ENCODE data around the gene PYCARD. TPM values are rescaled to one million over a fixed set of nuclear protein-coding genes. Genes with fewer than 3 reads are reported as not detected.
A peak's percentile ranks its signal among the peaks of the same experiment; 100 is the strongest.
"Not testable (repeated sequence)": the region's sequence is repeated elsewhere in the genome, so short reads cannot be mapped to it uniquely, and the experiment has no call there.

Gene PYCARD
- total RNA-seq, 5 donors from 2014 or later (not counting 1 experiment from before 2014, with no cell fraction given), result 16.1 to 40.3 (median 33.4) TPM

- peak within 1 kb of the TSS; percentile 97 to 98 (median 98) for H3K4me3 Mint-ChIP-seq
- H3K9me3 ChIP-seq, result no peaks in the 10 kb centered on the region
- peak; percentile 78 to 98 (median 89) for DNase-seq
- peak within 1 kb of the TSS; percentile 89 for H3K27ac ChIP-seq (ENCODE audit: low read length)
- ChIA-PET CTCF (interaction anchor here (1.0 to 1.2 kb wide), 3 partner anchors 20 to 38 kb away, joined by 3 to 4 read pairs (median 4); no protein-coding TSS in a partner anchor), POLR2A (interaction anchor here (0.5 to 2.1 kb wide), 8 partner anchors 10 to 62 kb away, joined by 3 to 16 read pairs (median 6); partner anchors contain the start of genes KAT8 (in 1 of the 2) and PYCARD (in 1 of the 2))
- WGBS (ENCODE audit: insufficient coverage), result under 1% methylated on average over 60 of the region's 69 CpGs
- H3K4me1 Mint-ChIP-seq, result peaks cover 58 to 70% (median 65%) of the 10 kb centered on the region in 3 donors
- no peaks in the 10 kb centered on the region for H3K27me3 ChIP-seq (replicated peaks in 1 of 2; ENCODE audit: control insufficient read depth in 2 of 2, extremely low read depth in 1 of 2, insufficient read depth in 2 of 2, low read length in 1 of 2)
- peaks cover 0 to 2% of the 10 kb centered on the region in 2 donors for H3K27me3 Mint-ChIP-seq
- H3K4me3 ChIP-seq (ENCODE audit: control insufficient read depth in 1 of 2, extremely low read depth in 1 of 2, low read length in 1 of 2), result peak within 1 kb of the TSS; percentile 90 to 92
- peaks cover 48 to 70% of the 10 kb centered on the region in 2 experiments for H3K4me1 ChIP-seq (ENCODE audit: control insufficient read depth in 1 of 2, extremely low read depth in 1 of 2, insufficient read depth in 2 of 2, low read length in 2 of 2)
- peaks cover 33% of the 10 kb centered on the region for H3K36me3 Mint-ChIP-seq
- no peaks in the 10 kb centered on the region for H3K9me3 Mint-ChIP-seq
- peak within 1 kb of the TSS; percentile 99 for H3K27ac Mint-ChIP-seq
- H3K36me3 ChIP-seq (ENCODE audit: control insufficient read depth in 2 of 2, extremely low read depth in 1 of 2, insufficient read depth in 1 of 2, low read length in 1 of 2), result peaks cover 6 to 30% of the 10 kb centered on the region in 2 donors
- peak; percentile 64 to 79 (median 69) for ATAC-seq (replicated peaks in 1 of 4)
These were observed 22.7 kb downstream of the PYCARD start, which contains the start of gene FUS for GRCh38 chr16:31179747-31180459. Gene FUS (plus strand): TSS chr16:31180139. CDS start chr16:31180215, 76 bp downstream.

DNA sequence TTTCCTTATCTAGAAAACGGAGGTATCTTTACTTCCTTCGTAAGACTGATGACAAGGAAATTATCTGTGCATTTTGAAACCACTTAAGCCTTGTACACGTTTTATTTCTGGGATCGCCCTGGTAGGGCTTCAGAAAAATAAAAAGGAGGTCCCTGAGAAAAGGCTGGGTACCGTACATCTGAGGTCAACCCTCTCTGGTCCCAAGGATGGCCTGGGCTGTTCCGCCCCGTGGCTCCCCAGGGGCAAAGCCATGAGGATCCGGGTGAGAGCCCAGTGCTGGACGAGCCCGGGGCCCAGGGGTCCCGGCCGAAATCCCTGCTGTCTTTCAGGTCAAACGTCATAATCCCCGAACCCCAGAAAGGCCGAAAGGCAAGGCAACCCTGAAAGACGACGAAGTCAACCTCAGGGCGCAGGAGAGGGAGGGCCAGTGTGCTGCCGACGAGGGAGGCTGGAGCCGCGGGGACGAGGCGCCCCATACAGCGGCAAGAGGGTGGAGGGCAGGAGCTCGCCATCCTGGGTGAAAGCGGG, 23.3 kb downstream of the PYCARD start:
- H3K27ac ChIP-seq (ENCODE audit: low read length), result peak overlapping the region; percentile 89
- WGBS (ENCODE audit: insufficient coverage), result under 1% methylated on average over 23 of the region's 27 CpGs
- CTCF ChIA-PET, result interaction anchor here (1.0 to 1.2 kb wide), 3 partner anchors 19 to 37 kb away, joined by 3 to 4 read pairs (median 4); no protein-coding TSS in a partner anchor
- peaks cover 6 to 24% of the 10 kb centered on the region in 2 donors for H3K36me3 ChIP-seq (ENCODE audit: control insufficient read depth in 2 of 2, extremely low read depth in 1 of 2, insufficient read depth in 1 of 2, low read length in 1 of 2)
- no peaks in the 10 kb centered on the region for H3K9me3 Mint-ChIP-seq
- no peaks in the 10 kb centered on the region for H3K9me3 ChIP-seq
- DNase-seq (no peak), ATAC-seq (replicated peaks in 1 of 4) (no peak)
- peak overlapping the region; percentile 99 for H3K27ac Mint-ChIP-seq
- H3K4me3 Mint-ChIP-seq, result peak overlapping the region; percentile 97 to 98 (median 98)
- H3K36me3 Mint-ChIP-seq, result peaks cover 30% of the 10 kb centered on the region
- H3K4me1 ChIP-seq (ENCODE audit: control insufficient read depth in 1 of 2, extremely low read depth in 1 of 2, insufficient read depth in 2 of 2, low read length in 2 of 2), result peaks cover 44 to 64% of the 10 kb centered on the region in 2 experiments
- peaks cover 0 to 2% of the 10 kb centered on the region in 2 donors for H3K27me3 Mint-ChIP-seq
- H3K4me1 Mint-ChIP-seq, result peaks cover 54 to 64% (median 60%) of the 10 kb centered on the region in 3 donors
- H3K27me3 ChIP-seq (replicated peaks in 1 of 2; ENCODE audit: control insufficient read depth in 2 of 2, extremely low read depth in 1 of 2, insufficient read depth in 2 of 2, low read length in 1 of 2), result no peaks in the 10 kb centered on the region
- peak overlapping the region; percentile 90 to 92 for H3K4me3 ChIP-seq (ENCODE audit: control insufficient read depth in 1 of 2, extremely low read depth in 1 of 2, low read length in 1 of 2)
- POLR2A ChIA-PET, result interaction anchor here in 1 of 2 donors (0.5 to 2.1 kb wide), 5 partner anchors 10 to 62 kb away, joined by 3 to 16 read pairs (median 8); partner anchors contain the start of genes KAT8 and PYCARD

GRCh38 chr16:31177136-31177535, 25.4 kb downstream of the PYCARD start:
- peak in 34 of 35 experiments; percentile 14 to 72 (median 42) for DNase-seq
- H3K27me3 ChIP-seq (replicated peaks in 1 of 2; ENCODE audit: control insufficient read depth in 2 of 2, extremely low read depth in 1 of 2, insufficient read depth in 2 of 2, low read length in 1 of 2), result no peaks in the 10 kb centered on the region
- Mint-ChIP-seq H3K9me3 (no peaks in the 10 kb centered on the region), H3K4me1 (peaks cover 34 to 43% (median 39%) of the 10 kb centered on the region in 3 donors), H3K36me3 (peaks cover 9% of the 10 kb centered on the region), H3K27ac (peak overlapping the region; percentile 95 to 99), H3K4me3 (peak overlapping the region; percentile 55 to 97 (median 72)), H3K27me3 (peaks cover 0 to 2% of the 10 kb centered on the region in 2 donors)
- H3K36me3 ChIP-seq (ENCODE audit: control insufficient read depth in 2 of 2, extremely low read depth in 1 of 2, insufficient read depth in 1 of 2, low read length in 1 of 2), result peaks cover 0 to 4% of the 10 kb centered on the region in 2 donors
- H3K4me3 ChIP-seq (ENCODE audit: control insufficient read depth in 1 of 2, extremely low read depth in 1 of 2, low read length in 1 of 2), result peak overlapping the region; percentile 31 to 44
- POLR2A ChIA-PET, result interaction anchor here (0.6 to 1.4 kb wide), 4 partner anchors 24 to 87 kb away, joined by 3 to 10 read pairs (median 6); no protein-coding TSS in a partner anchor
- peak; percentile 12 to 39 (median 30) for ATAC-seq (replicated peaks in 1 of 4)
- H3K9me3 ChIP-seq, result no peaks in the 10 kb centered on the region
- CTCF ChIA-PET, result interaction anchor here (0.6 to 2.4 kb wide), 8 partner anchors 10 to 276 kb away, joined by 3 to 15 read pairs (median 3); partner anchors contain the start of gene KAT8 (in 1 of the 2)
- peaks cover 25 to 42% of the 10 kb centered on the region in 2 experiments for H3K4me1 ChIP-seq (ENCODE audit: control insufficient read depth in 1 of 2, extremely low read depth in 1 of 2, insufficient read depth in 2 of 2, low read length in 2 of 2)
- H3K27ac ChIP-seq (ENCODE audit: low read length), result peak overlapping the region; percentile 25
- 4% methylated on average over 3 of the region's 3 CpGs for WGBS (ENCODE audit: insufficient coverage)

- H3K27ac Mint-ChIP-seq; H3K9me3 Mint-ChIP-seq; DNase-seq; CTCF ChIA-PET; H3K27ac ChIP-seq (ENCODE audit: low read length); H3K27me3 Mint-ChIP-seq; H3K4me3 ChIP-seq (ENCODE audit: control insufficient read depth in 1 of 2, extremely low read depth in 1 of 2, low read length in 1 of 2); POLR2A ChIA-PET; H3K36me3 ChIP-seq (ENCODE audit: control insufficient read depth in 2 of 2, extremely low read depth in 1 of 2, insufficient read depth in 1 of 2, low read length in 1 of 2); H3K4me1 Mint-ChIP-seq; H3K4me1 ChIP-seq (ENCODE audit: control insufficient read depth in 1 of 2, extremely low read depth in 1 of 2, insufficient read depth in 2 of 2, low read length in 2 of 2); H3K9me3 ChIP-seq; H3K27me3 ChIP-seq (replicated peaks in 1 of 2; ENCODE audit: control insufficient read depth in 2 of 2, extremely low read depth in 1 of 2, insufficient read depth in 2 of 2, low read length in 1 of 2); H3K4me3 Mint-ChIP-seq; H3K36me3 Mint-ChIP-seq; ATAC-seq (replicated peaks in 1 of 4): not testable (repeated sequence)
- WGBS (ENCODE audit: insufficient coverage), result no CpG with 5 or more reads among the region's 2 CpGs
These were observed 32.5 kb downstream of the PYCARD start for GRCh38 chr16:31170048-31170447.

DNA sequence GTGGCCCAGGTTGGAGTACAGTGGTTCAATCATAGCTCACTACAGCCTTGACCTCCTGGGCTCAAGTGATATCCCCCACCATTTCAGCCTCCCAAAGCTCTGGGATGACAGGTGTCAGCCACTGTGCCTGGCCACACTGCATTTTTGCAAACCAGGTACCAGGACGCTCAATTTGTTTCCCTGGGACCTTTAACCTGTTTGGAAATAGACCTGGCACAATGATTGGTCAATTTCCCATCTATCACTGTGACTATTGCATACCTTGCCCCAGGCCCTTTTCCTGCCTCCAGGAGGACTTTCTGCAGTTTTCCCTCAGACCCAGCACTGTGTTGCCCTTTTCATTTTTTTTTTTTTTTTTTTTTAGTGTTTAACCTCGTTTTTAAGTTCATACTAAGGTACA, 33.7 kb downstream of the PYCARD start:
- WGBS (ENCODE audit: insufficient coverage), result 100% methylated on average over 1 of the region's 2 CpGs

DNA sequence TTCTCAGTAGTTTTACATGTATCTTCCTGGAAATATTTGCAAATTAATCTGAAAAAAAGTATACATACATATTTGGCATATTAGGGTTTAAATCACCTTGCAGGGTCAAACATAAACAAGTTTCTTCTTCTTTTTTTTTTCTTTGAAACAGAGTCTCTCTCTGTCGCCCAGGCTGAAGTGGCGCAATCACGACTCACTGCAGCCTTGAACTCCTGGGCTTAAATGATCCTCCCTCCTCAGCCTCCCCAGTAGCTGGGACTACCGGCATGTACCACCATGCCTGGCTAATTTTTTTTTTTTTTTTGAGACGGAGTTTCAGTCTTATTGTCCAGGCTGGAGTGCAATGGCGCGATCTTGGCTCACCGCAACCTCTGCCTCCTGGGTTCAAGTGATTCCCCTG, 35.2 kb downstream of the PYCARD start:
- Histone ChIP-seq H3K36me3 (ENCODE audit: control insufficient read depth in 2 of 2, extremely low read depth in 1 of 2, insufficient read depth in 1 of 2, low read length in 1 of 2) (no peaks in the 10 kb centered on the region), H3K4me3 (ENCODE audit: control insufficient read depth in 1 of 2, extremely low read depth in 1 of 2, low read length in 1 of 2) (no peak overlapping the region), H3K27me3 (replicated peaks in 1 of 2; ENCODE audit: control insufficient read depth in 2 of 2, extremely low read depth in 1 of 2, insufficient read depth in 2 of 2, low read length in 1 of 2) (no peaks in the 10 kb centered on the region), H3K4me1 (ENCODE audit: control insufficient read depth in 1 of 2, extremely low read depth in 1 of 2, insufficient read depth in 2 of 2, low read length in 2 of 2) (no peaks in the 10 kb centered on the region), H3K9me3 (no peaks in the 10 kb centered on the region), H3K27ac (ENCODE audit: low read length) (no peak overlapping the region)
- ChIA-PET POLR2A (interaction anchor here in 1 of 2 donors (0.5 kb wide), 1 partner anchor 144 kb away, joined by 3 read pairs; no protein-coding TSS in a partner anchor), CTCF (interaction anchor here (0.5 to 1.9 kb wide), 3 partner anchors 10 to 28 kb away, joined by 3 to 5 read pairs (median 4); no protein-coding TSS in a partner anchor)
- Mint-ChIP-seq H3K9me3 (no peaks in the 10 kb centered on the region), H3K36me3 (no peaks in the 10 kb centered on the region), H3K27me3 (no peaks in the 10 kb centered on the region), H3K4me3 (no peak overlapping the region), H3K27ac (no peak overlapping the region), H3K4me1 (peaks cover 0 to 4% (median 1%) of the 10 kb centered on the region in 3 donors)
- no peak for ATAC-seq (replicated peaks in 1 of 4)
- WGBS (ENCODE audit: insufficient coverage), result 98% methylated on average over 7 of the region's 8 CpGs
- DNase-seq, result no peak

More for the DNA sequence above, 33.7 kb downstream of the PYCARD start:
- H3K27me3 Mint-ChIP-seq, result no peaks in the 10 kb centered on the region
- no peaks in the 10 kb centered on the region for H3K9me3 Mint-ChIP-seq
- no peak for DNase-seq
- no peaks in the 10 kb centered on the region for H3K36me3 ChIP-seq (ENCODE audit: control insufficient read depth in 2 of 2, extremely low read depth in 1 of 2, insufficient read depth in 1 of 2, low read length in 1 of 2)
- peaks cover 0 to 4% (median 1%) of the 10 kb centered on the region in 3 donors for H3K4me1 Mint-ChIP-seq
- ChIA-PET POLR2A (no interaction called here), CTCF (interaction anchor here in 1 of 2 donors (1.9 kb wide), 1 partner anchor 27 kb away, joined by 5 read pairs; no protein-coding TSS in a partner anchor)
- H3K4me3 ChIP-seq (ENCODE audit: control insufficient read depth in 1 of 2, extremely low read depth in 1 of 2, low read length in 1 of 2), result no peak overlapping the region
- H3K27ac ChIP-seq (ENCODE audit: low read length), result no peak overlapping the region
- H3K4me3 Mint-ChIP-seq, result no peak overlapping the region
- no peaks in the 10 kb centered on the region for H3K9me3 ChIP-seq
- no peaks in the 10 kb centered on the region for H3K27me3 ChIP-seq (replicated peaks in 1 of 2; ENCODE audit: control insufficient read depth in 2 of 2, extremely low read depth in 1 of 2, insufficient read depth in 2 of 2, low read length in 1 of 2)
- no peaks in the 10 kb centered on the region for H3K36me3 Mint-ChIP-seq
- no peak for ATAC-seq (replicated peaks in 1 of 4)
- no peaks in the 10 kb centered on the region for H3K4me1 ChIP-seq (ENCODE audit: control insufficient read depth in 1 of 2, extremely low read depth in 1 of 2, insufficient read depth in 2 of 2, low read length in 2 of 2)
- no peak overlapping the region for H3K27ac Mint-ChIP-seq

Measured in T-cell (primary cell).